Activated T-cell treated with anti-CD3 and anti-CD28 coated beads for 48 hours (primary cell): Measurements from ENCODE around the gene IMMP1L.
"Not testable (repeated sequence)": the region's sequence is repeated elsewhere in the genome, so short reads cannot be mapped to it uniquely, and the experiment has no call there.

Experiments
- DNase-seq: peaks from one replicate; pipeline ENCODE4 v3.0.0-alpha.2; 2020; ENCODE audit warnings: low read depth

IMMP1L gene

GRCh38 chr11:31509429-31510345 lies at the start of gene IMMP1L, which contains the start of gene ELP4:
IMMP1L (minus strand) TSS chr11:31509622; CDS start chr11:31463276, 46,346 bp downstream.
ELP4 (plus strand) TSS chr11:31509767; CDS start chr11:31509785, 18 bp downstream.
- peak; percentile 86 for DNase-seq

GRCh38 chr11:31558001-31558400 lies 48.6 kb upstream of the IMMP1L start:
- no peak for DNase-seq

GRCh38 chr11:31555938-31556337 lies 46.5 kb upstream of the IMMP1L start:
- DNase-seq: no peak

GRCh38 chr11:31542862-31543261 lies 33.4 kb upstream of the IMMP1L start:
- no peak for DNase-seq

GRCh38 chr11:31535479-31535878 lies 26.1 kb upstream of the IMMP1L start:
- no peak for DNase-seq

- no peak for DNase-seq
Observed at GRCh38 chr11:31531293-31531692, 21.9 kb upstream of the IMMP1L start.

GRCh38 chr11:31529701-31530100 lies 20.3 kb upstream of the IMMP1L start:
- DNase-seq: no peak

GRCh38 chr11:31529189-31529588 lies 19.8 kb upstream of the IMMP1L start:
- no peak for DNase-seq

- DNase-seq: no peak
Observed at GRCh38 chr11:31521497-31522150, 12.2 kb upstream of the IMMP1L start.

- no peak for DNase-seq
Observed at GRCh38 chr11:31512117-31512516, 2.7 kb upstream of the IMMP1L start.

- DNase-seq: no peak
Observed at GRCh38 chr11:31509051-31509428, 382 bp downstream of the IMMP1L start.

GRCh38 chr11:31500560-31500959 lies 8.9 kb downstream of the IMMP1L start:
- DNase-seq: no peak

- no peak for DNase-seq
Observed at GRCh38 chr11:31499576-31500178, 9.7 kb downstream of the IMMP1L start.

GRCh38 chr11:31493762-31494161 lies 15.7 kb downstream of the IMMP1L start:
- DNase-seq: not testable (repeated sequence)

- no peak for DNase-seq
Observed at GRCh38 chr11:31493235-31493634, 16.2 kb downstream of the IMMP1L start.

GRCh38 chr11:31492320-31492913 lies 17.0 kb downstream of the IMMP1L start:
- DNase-seq: no peak

GRCh38 chr11:31487848-31488247 lies 21.6 kb downstream of the IMMP1L start:
- DNase-seq: no peak

GRCh38 chr11:31484497-31484896 lies 24.9 kb downstream of the IMMP1L start:
- no peak for DNase-seq

GRCh38 chr11:31480930-31481329 lies 28.5 kb downstream of the IMMP1L start:
- no peak for DNase-seq

GRCh38 chr11:31479066-31479465 lies 30.4 kb downstream of the IMMP1L start:
- no peak for DNase-seq

GRCh38 chr11:31478223-31478590 lies 31.2 kb downstream of the IMMP1L start:
- DNase-seq: no peak

- no peak for DNase-seq
Observed at GRCh38 chr11:31477528-31478222, 31.7 kb downstream of the IMMP1L start.
